ENCODE data around the gene ADRA2B. TPM values are rescaled to one million over a fixed set of nuclear protein-coding genes. Genes with fewer than 3 reads are reported as not detected.

The ADRA2B gene
- total RNA-seq, 1 experiment from 2014 or later: not detected

DNA sequence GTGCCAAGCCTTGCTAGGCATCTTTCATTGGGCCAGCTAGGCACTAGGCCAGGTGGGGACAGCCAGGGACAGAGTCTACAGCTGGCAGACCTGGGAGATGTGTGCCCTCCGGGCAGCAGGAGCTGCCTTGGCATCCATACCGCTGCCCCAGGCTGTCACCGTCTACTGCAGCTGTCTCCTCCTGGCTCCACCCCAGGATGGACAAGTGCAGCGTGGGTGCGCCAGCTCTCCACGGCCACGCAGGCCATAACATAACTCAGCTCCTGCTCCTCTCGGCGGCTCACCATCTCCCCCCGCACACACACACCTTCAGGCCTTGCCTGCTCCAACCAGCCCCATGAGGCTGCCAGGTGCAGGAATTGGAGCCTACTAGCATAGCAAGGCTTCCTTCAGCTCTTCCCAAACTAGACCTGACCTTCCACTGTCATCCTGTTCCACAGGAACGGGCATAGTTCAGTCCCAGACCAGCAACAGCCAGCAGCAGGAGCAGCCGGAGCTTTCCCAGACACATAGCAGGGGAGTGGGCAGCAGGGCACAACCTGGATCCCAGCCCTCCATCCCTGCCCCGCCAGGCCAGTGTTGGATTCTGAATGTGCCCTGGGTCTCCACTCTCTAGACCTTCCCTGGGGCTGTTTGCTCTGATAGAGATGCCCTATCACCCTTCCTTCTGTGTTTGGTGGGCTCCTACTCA is 2.5 kb upstream of the ADRA2B start:
- no peak for DNase-seq (ENCODE audit: low spot score)

GRCh38 chr2:96117701-96118588 is 1.6 kb upstream of the ADRA2B start:
- no peak for DNase-seq (ENCODE audit: low spot score)

GRCh38 chr2:96116879-96117533 is 635 bp upstream of the ADRA2B start:
- no peak for DNase-seq (ENCODE audit: low spot score)

- no peak for DNase-seq (ENCODE audit: low spot score)
These were observed 544 bp downstream of the ADRA2B start for GRCh38 chr2:96115631-96116423.

DNA sequence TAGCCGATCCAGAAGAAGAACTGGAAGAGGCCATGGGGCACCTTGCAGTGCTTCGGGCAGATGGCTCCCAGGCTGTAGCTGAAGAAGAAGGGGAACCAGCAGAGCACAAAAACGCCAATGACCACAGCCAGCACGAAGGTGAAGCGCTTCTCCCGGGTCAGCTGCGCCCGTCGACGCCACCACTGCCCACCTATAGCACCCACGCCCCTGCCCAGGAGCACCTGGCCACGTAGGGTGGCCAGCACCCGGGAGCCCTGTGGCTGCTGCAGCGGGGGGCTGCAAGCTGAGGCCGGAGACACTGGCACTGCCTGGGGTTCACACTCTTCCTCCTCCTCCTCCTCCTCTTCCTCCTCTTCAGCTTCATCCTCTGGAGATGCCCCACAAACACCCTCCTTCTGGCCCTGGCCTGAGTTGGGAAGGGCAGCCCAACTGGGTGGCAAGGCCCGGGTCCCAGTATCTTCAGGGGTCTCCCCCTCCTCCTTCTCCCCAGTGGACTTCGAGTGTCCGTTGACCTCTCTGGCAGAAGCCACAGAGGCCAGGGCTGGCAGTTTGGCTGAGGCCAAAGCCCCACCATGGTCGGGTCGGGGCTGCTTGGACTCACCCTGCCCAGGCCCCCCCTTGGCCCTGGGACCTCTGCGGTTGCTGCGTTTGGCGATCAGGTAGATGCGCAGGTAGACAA is 1.3 kb downstream of the ADRA2B start:
- no peak for DNase-seq (ENCODE audit: low spot score)

DNA sequence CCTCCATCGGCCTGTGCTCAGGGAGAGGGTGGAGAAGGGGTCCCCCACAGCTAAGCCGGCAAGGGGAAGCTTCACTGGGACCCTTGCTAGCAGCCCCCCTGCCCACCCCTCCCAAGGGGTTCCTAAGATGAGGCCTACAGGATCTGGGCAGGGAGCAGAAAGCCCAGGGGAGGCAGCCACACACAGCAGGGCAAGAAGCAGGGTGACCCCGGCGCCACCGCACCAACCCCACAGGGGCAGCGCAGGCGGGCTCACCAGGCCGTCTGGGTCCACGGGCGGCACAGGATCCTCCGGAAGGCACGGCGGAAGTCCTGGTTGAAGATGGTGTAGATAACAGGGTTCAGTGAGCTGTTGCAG is 1.8 kb downstream of the ADRA2B start:
- no peak for DNase-seq (ENCODE audit: low spot score)

DNA sequence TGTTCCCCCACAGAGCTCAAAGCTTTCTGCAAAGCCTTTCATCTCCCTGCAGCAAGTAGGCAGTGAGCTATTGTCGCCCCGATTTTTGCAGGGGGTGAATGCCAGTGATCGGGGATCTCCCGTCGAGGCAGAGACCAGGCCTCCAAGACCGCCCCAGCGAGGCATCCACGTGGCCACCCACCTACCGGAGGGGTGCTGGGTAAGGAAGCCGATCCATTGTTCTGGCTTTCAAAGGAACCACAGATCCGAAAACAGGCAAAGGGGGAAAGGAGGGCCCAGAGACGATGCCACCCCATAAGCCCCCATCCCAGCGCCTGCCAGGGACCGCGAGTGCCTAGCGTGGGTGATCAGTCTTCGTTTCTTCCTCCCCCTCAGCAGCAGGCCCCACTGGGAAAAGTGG is 2.4 kb downstream of the ADRA2B start:
- DNase-seq (ENCODE audit: low spot score): no peak

DNA sequence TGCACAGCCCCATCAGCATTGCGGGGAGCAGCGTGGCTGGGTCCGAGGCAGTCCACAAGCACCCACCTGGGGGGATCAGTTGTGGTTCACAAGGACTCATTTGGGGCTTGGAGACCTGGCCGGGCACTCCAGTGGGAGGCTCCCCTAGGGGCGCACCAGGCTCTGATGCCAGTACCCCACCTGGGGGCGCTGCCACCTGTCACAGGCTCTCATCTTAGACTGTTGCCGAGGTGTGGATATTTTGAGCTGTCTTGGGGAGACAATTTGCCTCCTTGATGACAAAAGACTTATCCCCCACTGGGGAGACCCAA is 3.0 kb downstream of the ADRA2B start:
- no peak for DNase-seq (ENCODE audit: low spot score)

DNA sequence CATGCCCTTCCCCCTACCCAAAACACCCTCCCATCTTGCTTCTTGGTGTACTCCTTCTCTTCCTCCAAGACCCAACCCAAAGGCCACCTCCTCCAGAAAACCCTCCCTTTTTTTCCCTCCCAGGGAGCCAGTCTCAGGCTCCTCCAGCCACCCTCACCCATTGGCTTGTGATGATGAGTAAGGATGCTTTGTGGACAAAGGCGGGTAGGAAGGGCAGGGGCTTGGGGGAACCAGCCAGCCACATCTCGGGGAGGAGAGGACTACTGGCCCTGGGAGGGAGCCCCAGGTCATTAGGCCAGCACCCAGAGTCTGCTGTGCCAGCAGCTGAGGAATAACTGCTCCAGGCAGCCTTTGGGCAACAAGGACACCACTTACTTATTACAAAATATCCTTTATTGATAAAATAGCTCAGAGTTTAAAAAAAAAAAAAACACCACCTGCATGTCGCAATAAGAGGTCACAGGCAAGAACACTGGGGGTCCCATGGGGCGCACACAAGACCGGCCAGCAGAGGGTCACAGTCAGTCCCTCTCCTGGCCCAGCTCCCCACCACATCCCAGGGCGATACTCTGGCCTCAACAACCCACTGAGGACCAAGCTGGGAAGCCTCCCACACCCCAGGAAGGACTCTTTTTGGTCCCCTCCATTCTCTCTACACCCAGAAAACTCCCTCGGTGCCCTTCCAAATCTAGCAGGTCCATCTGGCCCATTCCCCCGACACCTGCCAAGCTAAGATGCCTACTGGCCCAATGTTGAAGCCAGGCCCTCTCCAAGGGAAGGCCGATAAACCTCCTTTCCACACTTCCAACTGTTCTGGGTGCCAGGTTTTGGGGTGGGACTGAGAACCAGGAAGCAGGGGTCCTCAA is 3.6 kb downstream of the ADRA2B start:
- DNase-seq (ENCODE audit: low spot score): no peak

- no peak for DNase-seq (ENCODE audit: low spot score)
These were observed 4.4 kb downstream of the ADRA2B start for GRCh38 chr2:96111823-96112500.

DNA sequence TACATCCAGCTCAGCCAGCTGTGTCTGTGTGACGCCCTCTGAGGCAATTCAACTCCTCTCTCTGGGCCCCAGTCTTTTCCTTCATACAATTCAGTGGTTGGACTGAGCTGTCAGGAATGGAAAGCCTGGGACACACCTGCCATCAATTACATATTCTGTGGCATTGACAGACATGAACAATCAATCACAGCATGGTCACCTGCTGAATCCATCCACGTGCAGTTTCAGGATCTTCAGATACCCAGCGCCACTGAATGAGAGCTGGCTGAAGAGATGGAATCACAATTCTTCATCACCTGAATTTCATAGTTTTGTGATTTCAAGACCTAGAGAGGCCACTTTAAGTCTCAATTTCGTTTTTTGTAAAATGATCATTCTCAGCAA is 5.1 kb downstream of the ADRA2B start:
- no peak for DNase-seq (ENCODE audit: low spot score)

DNA sequence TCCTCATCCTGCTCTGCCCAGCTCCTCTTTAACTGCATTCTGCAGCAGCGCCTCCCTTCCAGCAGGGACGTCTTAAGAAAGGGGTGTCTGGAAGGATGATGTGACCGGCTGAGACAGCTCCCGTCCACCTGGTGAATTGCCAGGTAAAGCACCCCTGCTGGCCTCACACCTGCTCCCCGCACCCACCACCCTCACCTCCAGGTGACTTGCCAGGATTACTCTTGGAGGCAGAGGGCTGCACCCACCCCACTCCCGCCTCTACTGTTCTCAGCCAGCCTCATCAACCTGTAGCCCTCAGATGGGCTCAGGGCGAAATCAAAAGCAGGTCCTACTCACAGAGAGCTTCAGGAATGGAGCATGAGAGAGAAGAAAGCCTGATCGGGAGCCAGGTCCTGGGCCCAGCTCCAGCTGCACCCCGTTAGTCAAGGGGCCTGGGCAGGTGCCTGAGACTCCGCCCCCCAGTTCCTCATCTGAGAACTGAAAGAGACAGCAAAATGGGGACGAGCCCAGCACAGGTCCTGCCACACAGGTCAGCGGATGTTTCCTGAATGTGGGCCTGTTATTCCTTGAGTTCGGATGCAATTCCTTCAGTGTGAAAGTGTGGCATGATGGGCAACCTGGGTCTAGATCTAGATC is 5.6 kb downstream of the ADRA2B start:
- DNase-seq (ENCODE audit: low spot score): no peak

DNA sequence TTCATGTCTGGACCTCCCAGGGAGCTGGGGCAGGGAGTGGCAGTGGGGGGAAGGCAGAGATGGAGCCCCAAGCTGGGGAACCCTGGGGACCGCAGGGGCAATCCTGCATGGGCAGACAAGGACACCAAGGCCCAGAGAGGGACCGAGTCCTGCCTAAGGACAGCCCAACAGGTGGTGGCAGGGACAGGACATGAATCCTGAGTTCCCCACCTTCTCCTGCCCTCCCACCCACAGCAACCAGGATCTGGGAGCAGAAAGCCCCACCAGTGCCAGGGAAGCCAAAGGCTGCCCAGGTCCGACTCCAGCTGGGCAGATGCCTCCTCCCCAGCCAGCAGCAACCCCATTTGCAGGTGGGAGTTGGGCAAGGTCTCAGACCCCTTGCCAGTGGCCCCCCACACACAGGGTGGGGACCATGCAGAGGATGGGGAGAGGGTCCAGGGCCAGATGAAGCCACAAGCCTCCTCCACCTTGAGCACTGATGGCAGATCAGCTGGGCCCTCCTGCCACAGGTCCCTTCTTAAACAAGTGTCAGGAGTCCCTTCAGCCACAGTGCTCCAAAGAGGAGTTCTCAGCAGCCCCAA is 6.3 kb downstream of the ADRA2B start:
- DNase-seq (ENCODE audit: low spot score): no peak

DNA sequence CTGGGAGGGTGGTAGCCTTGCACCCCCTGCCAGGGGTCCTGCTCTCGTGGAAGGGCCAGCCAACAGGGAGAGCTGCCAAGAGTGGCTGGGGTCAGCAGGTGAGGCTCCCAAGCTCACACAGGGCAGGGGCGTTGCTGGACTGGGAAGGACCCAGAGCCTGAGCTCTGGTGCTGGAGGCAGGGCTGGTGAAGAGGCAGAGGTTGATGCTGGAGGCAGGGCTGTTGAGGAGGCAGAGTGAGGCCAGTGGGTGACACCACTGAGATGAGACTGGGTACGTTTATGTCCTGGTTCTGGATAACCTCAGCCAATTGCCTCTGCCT is 7.0 kb downstream of the ADRA2B start:
- no peak for DNase-seq (ENCODE audit: low spot score)

DNA sequence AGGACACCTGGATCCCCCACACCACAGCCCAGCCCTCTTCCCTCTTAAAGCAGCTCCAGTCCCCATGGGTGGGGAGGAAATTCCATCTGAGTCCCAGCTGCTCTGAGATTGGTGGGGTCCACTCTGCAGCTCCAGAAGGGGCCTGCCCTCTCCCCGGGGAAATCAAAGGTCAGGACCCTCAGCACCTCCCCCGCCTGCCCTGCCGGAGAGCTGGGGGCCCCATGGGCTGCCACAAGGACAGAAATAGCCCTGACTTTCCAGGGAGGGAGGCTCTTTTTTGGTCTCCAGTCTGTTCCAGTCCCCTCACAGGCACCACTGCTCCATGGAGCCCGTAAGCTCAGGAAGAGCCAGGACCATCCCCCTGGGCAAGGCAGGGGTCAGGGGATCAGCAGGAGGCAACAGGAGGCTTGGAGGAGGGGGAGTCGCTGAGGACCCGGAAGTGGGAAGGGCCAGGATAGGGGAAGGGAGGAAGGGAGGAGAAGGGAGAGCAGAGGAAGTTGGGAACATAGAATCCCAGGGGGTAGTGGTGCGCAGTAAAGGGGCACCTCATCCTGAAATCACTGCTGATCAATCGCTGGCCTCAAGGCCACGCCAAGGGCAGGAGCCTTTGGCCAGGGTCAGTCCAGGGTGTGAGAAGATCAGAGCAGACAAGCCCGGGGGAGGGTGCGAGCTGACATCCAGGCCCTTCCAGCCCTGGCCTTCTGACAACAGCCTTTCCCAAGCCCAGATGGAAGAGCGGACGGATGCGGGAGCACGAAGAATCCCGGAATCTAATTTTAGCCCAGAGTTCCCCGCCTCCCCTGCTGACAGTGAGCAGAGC is 7.6 kb downstream of the ADRA2B start:
- DNase-seq (ENCODE audit: low spot score): no peak

DNA sequence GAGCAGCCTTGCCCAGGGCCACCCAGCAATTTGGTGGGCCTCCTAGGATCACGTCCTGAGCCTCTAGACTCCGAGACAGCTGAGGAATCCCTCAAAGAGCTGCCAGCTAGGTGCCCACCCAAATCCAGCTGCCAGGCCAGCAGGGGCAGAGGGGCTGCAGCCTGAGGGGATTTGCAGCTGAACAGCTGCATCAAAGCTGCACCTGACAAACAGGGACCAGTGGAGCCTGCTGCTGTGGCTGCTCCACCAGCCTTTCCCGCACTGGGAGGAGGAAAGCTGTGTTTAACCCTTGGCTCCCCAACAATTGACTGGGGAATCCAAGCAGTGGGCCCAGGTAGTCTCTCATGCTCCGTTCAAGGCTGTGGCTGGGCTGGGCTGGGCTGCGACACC is 8.2 kb downstream of the ADRA2B start:
- DNase-seq (ENCODE audit: low spot score): no peak

DNA sequence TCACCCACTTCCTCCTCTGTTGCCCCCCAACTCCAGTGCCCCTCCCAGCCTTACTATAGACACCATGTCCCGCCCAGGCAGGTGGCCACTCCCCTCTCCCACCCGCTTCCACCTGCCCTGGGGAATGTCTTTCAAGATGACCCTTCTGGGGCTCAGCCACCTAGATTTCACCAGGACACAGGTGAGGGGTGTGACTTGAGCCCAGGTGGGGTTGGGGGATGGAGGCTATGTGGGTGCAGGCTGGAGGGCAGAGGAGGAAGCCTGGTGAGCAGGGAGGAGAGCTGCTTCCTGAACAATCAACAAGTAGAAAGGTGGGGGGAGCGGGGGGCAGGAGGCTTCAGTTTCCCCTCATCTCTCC is 8.7 kb downstream of the ADRA2B start:
- no peak for DNase-seq (ENCODE audit: low spot score)

- no peak for DNase-seq (ENCODE audit: low spot score)
These were observed 9.2 kb downstream of the ADRA2B start for GRCh38 chr2:96106991-96107707.
